Esophagus muscularis mucosa (tissue), 4 donors: ENCODE results near the gene TRPM3. TPM values are rescaled to one million over a fixed set of nuclear protein-coding genes. Genes with fewer than 3 reads are reported as not detected.

Experiments used
- DNase-seq: peaks from one replicate; pipeline ENCODE4 v3.0.0-alpha.2; 2017; ENCODE audit errors: extremely low spot score
- H3K27ac ChIP-seq, 4 donors: fragments of 200-600 bp; sonication (generic); replicated peaks in 1 of 4; 1 replicate in 3 of 4; 2 replicates in 1 of 4; pipeline ENCODE4 v1.5.1; 2016 to 2019; ENCODE audit warnings: mild to moderate bottlenecking in 1 of 4
- H3K27me3 ChIP-seq, 4 donors: fragments of 200-600 bp; sonication (generic); one replicate each; pipeline versions ENCODE4 v1.5.1 to v1.6.0; 2016 to 2019
- H3K36me3 ChIP-seq, 4 donors: fragments of 200-600 bp; sonication (generic); one replicate each; pipeline ENCODE4 v1.5.1; 2016 to 2019
- H3K4me1 ChIP-seq, 4 donors: fragments of 200-600 bp; sonication (generic); one replicate each; pipeline ENCODE4 v1.5.1; 2016 to 2019
- H3K4me3 ChIP-seq, 4 donors: fragments of 200-600 bp; sonication (generic); 1 replicate in 2 of 4; 2 replicates in 2 of 4; pipeline ENCODE4 v1.5.1; 2016 to 2019; ENCODE audit warnings: mild to moderate bottlenecking in 4 of 4, moderate library complexity in 1 of 4
- H3K9me3 ChIP-seq, 4 donors: fragments of 200-600 bp; sonication (generic); 1 replicate in 3 of 4; 2 replicates in 1 of 4; pipeline ENCODE4 v1.5.1; 2016 to 2019
- CTCF ChIP-seq, 3 experiments: fragments of 200-600 bp in 2 of 3; fragments of 450-650 bp in 1 of 3; sonication (generic) in 2 of 3; IDR thresholded peaks; one replicate each; pipeline ENCODE4 v1.5.1; 2017 to 2019; ENCODE audit warnings: antibody characterized with exemption in 3 of 3, mild to moderate bottlenecking in 2 of 3, moderate library complexity in 1 of 3
- EP300 ChIP-seq: sonication (generic); formaldehyde crosslinking; IDR thresholded peaks from one replicate; pipeline ENCODE4 v1.6.1; 2017; ENCODE audit warnings: antibody characterized with exemption
- POLR2A ChIP-seq: fragments of 450-650 bp; IDR thresholded peaks from one replicate; pipeline ENCODE4 v1.6.1; 2017; ENCODE audit warnings: antibody characterized with exemption, moderate library complexity, mild to moderate bottlenecking, low read depth
- POLR2AphosphoS5 ChIP-seq, 2 donors: sonication (generic); formaldehyde crosslinking; IDR thresholded peaks; one replicate each; pipeline ENCODE4 v1.6.1; 2017; ENCODE audit warnings: antibody characterized with exemption in 2 of 2
- WGBS: methylation state at CpG from one replicate; pipeline ENCODE4 v1.1.5; 2018; 5-methylcytosine and 5-hydroxymethylcytosine counted together
- intact Hi-C: fragments of 100-400 bp; cut with DNase I; formaldehyde crosslinking; loops from one replicate; pipeline ENCODE4 v1.15.1; 2023
- total RNA-seq, 4 donors: library from RNA; depleted of rRNA; stranded (reverse); fragments of >200 nt; gene quantifications; one replicate each; pipeline versions ENCODE4 v1.1.0 to v1.2.1, GENCODE V29; 2016

TRPM3 gene
- total RNA-seq, 4 donors from 2014 or later, result 0.13 to 0.17 TPM; not detected in 2

- 84% methylated on average over 2 of the region's 2 CpGs for WGBS
- intact Hi-C loops, result no loop called here
- Histone ChIP-seq H3K9me3 (no peaks in the 10 kb centered on the region), H3K4me3 (no peak overlapping the region), H3K27ac (no peak overlapping the region), H3K4me1 (no peaks in the 10 kb centered on the region), H3K27me3 (no peaks in the 10 kb centered on the region), H3K36me3 (no peaks in the 10 kb centered on the region)
- no peak for DNase-seq
- TF ChIP-seq EP300 (no peak), POLR2A (no peak), POLR2AphosphoS5 (IDR thresholded peaks at IDR 0.05) (no peak), CTCF (IDR thresholded peaks at IDR 0.05) (no peak)
These were observed 265.0 kb downstream of the TRPM3 start for GRCh38 chr9:70856411-70856810.

- 77% methylated on average over 1 of the region's 1 CpG for WGBS
- H3K27ac ChIP-seq, result no peak overlapping the region
- H3K27me3 ChIP-seq, result no peaks in the 10 kb centered on the region
- no peak for DNase-seq
- H3K4me1 ChIP-seq, result no peaks in the 10 kb centered on the region
- no peaks in the 10 kb centered on the region for H3K36me3 ChIP-seq
- TF ChIP-seq EP300, result no peak
- no peak for TF ChIP-seq POLR2A
- no peak for TF ChIP-seq POLR2AphosphoS5 (IDR thresholded peaks at IDR 0.05)
- TF ChIP-seq CTCF (IDR thresholded peaks at IDR 0.05), result no peak
- intact Hi-C loops, result no loop called here
- no peak overlapping the region for H3K4me3 ChIP-seq
- no peaks in the 10 kb centered on the region for H3K9me3 ChIP-seq
These were observed 268.6 kb downstream of the TRPM3 start for GRCh38 chr9:70852711-70853240.

GRCh38 chr9:70840266-70840665 is 281.2 kb downstream of the TRPM3 start:
- H3K27ac ChIP-seq, result no peak overlapping the region
- no peaks in the 10 kb centered on the region for H3K27me3 ChIP-seq
- H3K36me3 ChIP-seq, result no peaks in the 10 kb centered on the region
- H3K9me3 ChIP-seq, result no peaks in the 10 kb centered on the region
- TF ChIP-seq POLR2AphosphoS5 (IDR thresholded peaks at IDR 0.05), result no peak
- TF ChIP-seq CTCF (IDR thresholded peaks at IDR 0.05), result no peak
- TF ChIP-seq EP300, result no peak
- TF ChIP-seq POLR2A, result no peak
- H3K4me3 ChIP-seq, result no peak overlapping the region
- H3K4me1 ChIP-seq, result no peaks in the 10 kb centered on the region
- DNase-seq, result no peak
- WGBS, result 65% methylated on average over 2 of the region's 2 CpGs
- intact Hi-C loops, result no loop called here

GRCh38 chr9:70835323-70835722 is 286.1 kb downstream of the TRPM3 start:
- no peaks in the 10 kb centered on the region for H3K36me3 ChIP-seq
- no peak overlapping the region for H3K27ac ChIP-seq
- 78% methylated on average over 4 of the region's 4 CpGs for WGBS
- no peak for TF ChIP-seq CTCF (IDR thresholded peaks at IDR 0.05)
- no peak for TF ChIP-seq EP300
- no peak for TF ChIP-seq POLR2AphosphoS5 (IDR thresholded peaks at IDR 0.05)
- no peak for TF ChIP-seq POLR2A
- no peak overlapping the region for H3K4me3 ChIP-seq
- DNase-seq, result no peak
- H3K4me1 ChIP-seq, result no peaks in the 10 kb centered on the region
- H3K27me3 ChIP-seq, result no peaks in the 10 kb centered on the region
- H3K9me3 ChIP-seq, result no peaks in the 10 kb centered on the region
- intact Hi-C loops, result no loop called here

GRCh38 chr9:70832492-70832891 is 288.9 kb downstream of the TRPM3 start:
- TF ChIP-seq CTCF (IDR thresholded peaks at IDR 0.05) (no peak), EP300 (no peak), POLR2A (no peak), POLR2AphosphoS5 (IDR thresholded peaks at IDR 0.05) (no peak)
- H3K27me3 ChIP-seq, result no peaks in the 10 kb centered on the region
- no peak overlapping the region for H3K4me3 ChIP-seq
- no peaks in the 10 kb centered on the region for H3K9me3 ChIP-seq
- H3K4me1 ChIP-seq, result no peaks in the 10 kb centered on the region
- no peak for DNase-seq
- H3K27ac ChIP-seq, result no peak overlapping the region
- intact Hi-C loops, result no loop called here
- H3K36me3 ChIP-seq, result no peaks in the 10 kb centered on the region
